H1 (cell line): Measurements from ENCODE around the gene PLSCR3.

Source experiments
- CTCF ChIP-seq, 3 experiments: IDR thresholded peaks; 1 replicate in 2 of 3; 2 replicates in 1 of 3; pipeline versions ENCODE4 v1.5.1 to v1.6.1; 2011; ENCODE audit warnings: low read length in 3 of 3, mild to moderate bottlenecking in 3 of 3, inconsistent platforms in 2 of 3, low read depth in 1 of 3, moderate library complexity in 1 of 3; ENCODE audit not compliant: insufficient read depth in 1 of 3; ENCODE audit errors: control extremely low read depth in 1 of 3
- MAFK ChIP-seq: IDR thresholded peaks from 2 replicates; pipeline ENCODE4 v1.6.1; 2012; ENCODE audit warnings: low read depth, mild to moderate bottlenecking, improper control_type of control experiment, low read length
- POLR2A ChIP-seq, 2 experiments: IDR thresholded peaks; 1 replicate in 1 of 2; 2 replicates in 1 of 2; pipeline ENCODE4 v1.6.1; 2011; ENCODE audit warnings: low read depth in 2 of 2, low read length in 2 of 2, mild to moderate bottlenecking in 2 of 2; ENCODE audit errors: control extremely low read depth in 1 of 2
- SAP30 ChIP-seq: fragments of 300-600 bp; sonication (generic); IDR thresholded peaks from 2 replicates; pipeline ENCODE4 v1.7.1; 2012; ENCODE audit warnings: low read length, moderate library complexity, mild to moderate bottlenecking, inconsistent platforms; ENCODE audit not compliant: insufficient read depth, insufficient replicate concordance

DNA sequence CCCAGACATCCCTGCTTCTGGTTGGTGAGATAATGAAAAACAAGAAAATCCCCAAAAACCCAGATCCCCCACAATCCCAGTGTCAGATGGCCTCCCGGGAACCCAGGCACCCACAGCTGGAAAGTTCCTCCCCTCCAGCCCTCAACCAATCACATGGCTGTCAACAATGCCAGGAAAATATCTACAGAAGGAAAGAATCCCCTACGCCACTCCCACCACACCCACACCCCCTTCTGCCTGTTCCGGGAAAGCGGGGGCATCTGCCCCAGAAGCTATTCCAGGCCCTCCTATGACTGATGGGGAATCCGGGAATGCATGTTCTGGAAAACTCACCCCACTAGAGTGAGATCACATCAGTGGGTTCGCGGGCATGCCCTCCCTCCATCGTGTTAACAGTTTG lies 37.6 kb downstream of the PLSCR3 start:
- no peak for TF ChIP-seq CTCF (IDR thresholded peaks at IDR 0.05; ENCODE audit: control extremely low read depth in 1 of 3, insufficient read depth in 1 of 3, low read depth in 1 of 3, low read length in 3 of 3)
- no peak for TF ChIP-seq SAP30
- no peak for TF ChIP-seq POLR2A (IDR thresholded peaks at IDR 0.05; ENCODE audit: control extremely low read depth in 1 of 2, low read depth in 2 of 2, low read length in 2 of 2)
- no peak for TF ChIP-seq MAFK
